GM10266 (cell line): ENCODE data around the gene DMPK.

Experiments
- DNase-seq: peaks from one replicate; pipeline ENCODE4 v3.0.0; 2012; ENCODE audit errors: extremely low spot score
- CTCF ChIP-seq: IDR thresholded peaks from 2 replicates; pipeline ENCODE4 v1.5.1; 2012; ENCODE audit warnings: mild to moderate bottlenecking, low read depth; ENCODE audit not compliant: control insufficient read depth, insufficient read depth; ENCODE audit errors: missing control alignments

DMPK gene

DNA sequence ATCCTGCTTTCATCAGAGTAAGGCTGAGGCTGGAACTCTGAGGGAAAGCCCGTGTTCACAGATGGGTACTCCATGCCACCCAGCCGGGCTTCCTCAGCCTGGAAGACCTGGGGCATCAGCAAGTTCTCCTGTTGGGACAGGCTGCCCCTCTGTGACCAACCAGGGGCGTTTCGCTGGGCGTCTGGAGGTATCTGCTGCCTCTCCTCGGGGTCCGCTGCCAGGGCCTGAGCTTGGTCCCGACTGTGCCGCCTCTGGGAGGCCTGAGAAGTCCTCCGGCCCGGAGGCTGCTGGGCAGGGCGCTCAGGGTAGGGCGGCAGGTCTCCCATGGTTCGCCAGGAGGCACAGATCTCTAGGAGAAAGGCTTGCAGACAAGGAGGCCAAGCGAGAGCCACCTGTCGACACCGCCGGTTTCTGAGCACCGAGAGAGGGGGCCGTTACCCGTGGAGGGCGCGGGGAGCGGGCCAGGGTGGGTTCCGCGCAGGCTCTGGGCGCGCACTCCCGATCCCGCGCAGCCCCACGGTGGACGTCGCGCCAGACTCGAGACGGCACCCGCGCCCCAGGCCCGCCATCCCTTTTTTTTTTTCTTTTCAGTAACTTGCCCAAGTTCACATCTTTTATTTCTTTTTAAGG lies 32.7 kb upstream of the DMPK start, which contains the start of gene RSPH6A:
Gene RSPH6A (minus strand): TSS at position 458 of the 630 bp plus-strand sequence. CDS start 132 bp downstream, at position 326.
- TF ChIP-seq CTCF: no peak
- DNase-seq: no peak

- DNase-seq: no peak
- TF ChIP-seq CTCF: no peak
Measured at GRCh38 chr19:45814166-45814780, 32.0 kb upstream of the DMPK start.

- no peak for DNase-seq
- TF ChIP-seq CTCF: no peak
Measured at GRCh38 chr19:45812297-45812696, 30.0 kb upstream of the DMPK start.

- TF ChIP-seq CTCF: no peak
Measured at GRCh38 chr19:45809643-45810159, 27.4 kb upstream of the DMPK start.

GRCh38 chr19:45805719-45806118 lies 23.4 kb upstream of the DMPK start:
- no peak for DNase-seq
- TF ChIP-seq CTCF: no peak

More at GRCh38 chr19:45809643-45810159, 27.4 kb upstream of the DMPK start:
- no peak for DNase-seq

DNA sequence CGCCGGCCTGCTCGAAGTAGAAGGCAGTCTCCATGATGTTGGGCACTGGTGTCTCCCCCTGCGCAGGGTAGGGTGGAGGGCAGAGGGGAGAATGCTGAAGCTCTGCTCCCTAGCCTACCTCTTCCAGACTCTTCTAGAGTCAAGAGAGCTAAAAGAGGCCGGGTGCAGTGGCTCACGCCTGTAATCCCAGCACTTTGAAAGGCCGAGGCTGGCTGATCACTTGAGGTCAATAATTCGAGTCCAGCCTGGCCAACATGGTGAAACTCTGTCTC lies 22.6 kb upstream of the DMPK start:
- no peak for DNase-seq
- no peak for TF ChIP-seq CTCF

DNA sequence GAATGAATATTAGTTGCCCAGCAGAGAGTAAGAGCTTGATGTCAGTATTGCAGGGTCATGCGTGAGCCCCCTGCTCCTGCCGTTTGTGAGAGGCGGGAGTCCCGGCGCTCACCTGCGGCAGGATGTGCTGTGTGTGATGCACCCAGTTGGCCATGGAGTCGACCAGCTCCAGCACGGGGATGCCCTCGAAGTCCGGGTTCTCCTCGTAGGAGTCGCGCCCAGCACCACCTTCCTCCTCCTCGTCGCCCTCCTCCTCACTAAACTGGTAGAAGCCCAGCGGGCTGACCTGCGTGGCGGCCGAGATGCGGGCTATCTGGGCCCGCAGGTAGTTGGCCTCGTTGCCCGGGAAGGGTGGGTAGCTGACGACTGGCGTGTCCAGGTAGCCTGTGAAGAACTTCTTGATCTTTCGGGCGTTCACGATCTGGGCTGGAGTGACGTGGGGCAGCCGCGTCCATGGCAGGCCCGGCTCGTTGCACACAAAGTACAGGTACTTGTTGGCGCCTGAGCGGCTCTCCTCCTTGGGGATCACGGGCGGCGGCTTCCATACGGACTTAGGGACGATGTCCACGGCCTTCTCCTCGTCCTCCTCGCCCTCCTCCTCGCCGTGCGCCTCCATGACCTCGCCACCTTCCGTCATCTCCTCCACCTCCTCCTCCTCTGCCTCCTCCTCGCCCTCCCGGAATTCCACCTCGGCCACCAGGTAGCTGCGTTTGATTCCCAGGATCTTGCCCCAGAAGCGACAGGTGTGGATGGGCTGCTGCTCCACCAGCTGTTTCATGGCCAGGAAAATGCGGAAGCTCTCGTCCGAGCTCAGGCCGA lies 22.1 kb upstream of the DMPK start:
- DNase-seq: no peak
- no peak for TF ChIP-seq CTCF
